ENCODE data around the gene CUZD1. TPM values are rescaled to one million over a fixed set of nuclear protein-coding genes. Genes with fewer than 3 reads are reported as not detected.

The CUZD1 gene
- under 1 TPM; 0.73 to 0.76 TPM for total RNA-seq
- polyA plus RNA-seq (ENCODE audit: insufficient read length in 6 of 6), result 1 to 10 TPM; 1.7 to 2.7 (median 2.2) TPM
- long read RNA-seq, donor 1, result 0 reads
- long read RNA-seq, donor 2, result 0 reads
- long read RNA-seq, donor 3, partial matches to known transcripts, result 0 of 1 reads
- long read RNA-seq, donor 3, other reads (novel, unspliced or antisense), result 0 of 1 reads
- long read RNA-seq, donor 4, result 0 reads
- long read RNA-seq, donor 5, result 0 reads
- long read RNA-seq, donor 6, result 0 reads
- long read RNA-seq, donor 7, result 0 reads
- long read RNA-seq, donor 8, result 0 reads
- long read RNA-seq, donor 9, result 0 reads
- long read RNA-seq, donor 10, result 0 reads
- long read RNA-seq, donor 11, result 0 reads
- long read RNA-seq, donor 12, result 0 reads

GRCh38 chr10:122845783-122846332, at the start of gene CUZD1:
CUZD1 (minus strand) TSS chr10:122845857; CDS start chr10:122845843, 14 bp downstream.
- peaks cover 0 to 4% of the 10 kb centered on the region in 2 donors for H3K36me3 ChIP-seq
- no peak within 1 kb of the TSS for H3K4me3 ChIP-seq
- ATAC-seq (no peak), DNase-seq (no peak)
- peaks cover 0 to 3% of the 10 kb centered on the region in 2 donors for H3K9me3 ChIP-seq
- no peaks in the 10 kb centered on the region for H3K27me3 ChIP-seq
- no peak within 1 kb of the TSS for H3K27ac ChIP-seq
- no peak for TF ChIP-seq CTCF (IDR thresholded peaks at IDR 0.05)
- no peaks in the 10 kb centered on the region for H3K4me1 ChIP-seq
- intact Hi-C loops (cut with DNase I), result no loop called here

- H3K4me3 ChIP-seq, result no peak overlapping the region
- no peaks in the 10 kb centered on the region for H3K36me3 ChIP-seq
- H3K27ac ChIP-seq, result no peak overlapping the region
- H3K27me3 ChIP-seq, result no peaks in the 10 kb centered on the region
- intact Hi-C loops (cut with DNase I), result no loop called here
- TF ChIP-seq CTCF (IDR thresholded peaks at IDR 0.05), result no peak
- no peak for DNase-seq
- no peaks in the 10 kb centered on the region for H3K9me3 ChIP-seq
- ATAC-seq, result no peak
- no peaks in the 10 kb centered on the region for H3K4me1 ChIP-seq
Measured at GRCh38 chr10:122894261-122894944, 48.7 kb upstream of the CUZD1 start.

- peaks cover 0 to 6% of the 10 kb centered on the region in 2 donors for H3K4me1 ChIP-seq
- ATAC-seq (no peak), DNase-seq (no peak)
- intact Hi-C loops (cut with DNase I), result no loop called here
- no peaks in the 10 kb centered on the region for H3K36me3 ChIP-seq
- H3K4me3 ChIP-seq, result no peak overlapping the region
- peaks cover 0 to 10% of the 10 kb centered on the region in 2 donors for H3K27me3 ChIP-seq
- no peak for TF ChIP-seq CTCF (IDR thresholded peaks at IDR 0.05)
- H3K27ac ChIP-seq, result no peak overlapping the region
- H3K9me3 ChIP-seq, result no peaks in the 10 kb centered on the region
Measured at GRCh38 chr10:122884166-122884565, 38.5 kb upstream of the CUZD1 start.

GRCh38 chr10:122882766-122883165, 37.1 kb upstream of the CUZD1 start:
- TF ChIP-seq CTCF (IDR thresholded peaks at IDR 0.05), result no peak
- no peak overlapping the region for H3K4me3 ChIP-seq
- H3K27ac ChIP-seq, result no peak overlapping the region
- H3K4me1 ChIP-seq, result peaks cover 0 to 16% of the 10 kb centered on the region in 2 donors
- no peaks in the 10 kb centered on the region for H3K36me3 ChIP-seq
- ATAC-seq (no peak), DNase-seq (no peak)
- peaks cover 0 to 10% of the 10 kb centered on the region in 2 donors for H3K27me3 ChIP-seq
- H3K9me3 ChIP-seq, result no peaks in the 10 kb centered on the region
- intact Hi-C loops (cut with DNase I), result no loop called here

All from left lung (tissue), 14 donors.